RWPE2 (cell line): ENCODE measurements around the gene ARAP3.
A peak's percentile ranks its signal among the peaks of the same experiment; 100 is the strongest.

ENCODE experiments used
- ATAC-seq: fragments of 200-7000 bp; cut with Tn5 transposase; 3 replicates; pipeline ENCODE4 v1.9.1; 2021; ENCODE audit warnings: low read depth
- DNase-seq: peaks from one replicate; pipeline ENCODE4 v3.0.0-alpha.2; 2020; ENCODE audit warnings: low spot score
- H3K27ac ChIP-seq: fragments of 450-650 bp; 2 replicates; pipeline ENCODE4 v1.5.1; 2017; ENCODE audit warnings: mild to moderate bottlenecking; ENCODE audit not compliant: poor library complexity, severe bottlenecking
- H3K27me3 ChIP-seq: fragments of 250-450 bp; sonication (Bioruptor Pico); 2 replicates; pipeline ENCODE4 v1.5.1; 2021; ENCODE audit warnings: mild to moderate bottlenecking, moderate library complexity; ENCODE audit not compliant: insufficient read depth, poor library complexity, severe bottlenecking
- H3K36me3 ChIP-seq: fragments of 250-450 bp; sonication (Bioruptor Pico); 2 replicates; pipeline ENCODE4 v1.5.1; 2020; ENCODE audit warnings: low read depth, mild to moderate bottlenecking, moderate library complexity
- H3K4me1 ChIP-seq: fragments of 250-450 bp; sonication (Bioruptor Pico); 2 replicates; pipeline ENCODE4 v1.5.1; 2021; ENCODE audit warnings: mild to moderate bottlenecking, moderate library complexity; ENCODE audit not compliant: insufficient read depth, poor library complexity, severe bottlenecking
- H3K4me3 ChIP-seq: fragments of 250-450 bp; sonication (Bioruptor Pico); 2 replicates; pipeline ENCODE4 v1.5.1; 2021; ENCODE audit warnings: mild to moderate bottlenecking, moderate library complexity; ENCODE audit not compliant: severe bottlenecking
- H3K9me3 ChIP-seq: fragments of 250-450 bp; sonication (Bioruptor Pico); 2 replicates; pipeline ENCODE4 v1.5.1; 2021; ENCODE audit warnings: mild to moderate bottlenecking, moderate library complexity; ENCODE audit not compliant: severe bottlenecking
- TF ChIP-seq, protein P1 (sequence below): fragments of 450-650 bp; IDR thresholded peaks from one replicate; pipeline ENCODE4 v1.5.1; 2017; ENCODE audit warnings: mild to moderate bottlenecking, moderate library complexity; ENCODE audit not compliant: poor library complexity, severe bottlenecking

The ARAP3 gene

DNA sequence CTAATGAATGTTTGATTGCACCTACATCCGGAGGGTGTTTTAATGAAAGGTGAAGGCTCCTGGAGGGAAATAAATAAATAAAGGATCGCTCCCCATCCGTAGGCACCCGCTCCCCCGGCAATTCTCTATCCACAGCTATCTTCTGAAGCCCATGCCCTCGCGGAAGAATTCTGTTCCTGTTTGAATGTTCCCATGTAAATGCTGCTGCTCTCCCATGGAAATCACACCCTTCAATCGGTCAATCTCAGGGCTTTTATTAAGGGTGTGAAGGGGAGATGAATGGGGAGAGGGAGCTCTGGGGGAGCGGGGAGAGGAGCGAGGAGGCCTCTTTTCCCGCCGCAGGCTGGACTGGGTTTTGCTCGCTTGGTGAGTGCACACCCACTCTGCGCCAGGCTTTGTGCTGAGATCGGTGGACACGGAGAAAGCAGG, 21.1 kb upstream of the ARAP3 start:
- Histone ChIP-seq H3K9me3 (no peaks in the 10 kb centered on the region), H3K4me3 (no peak overlapping the region), H3K36me3 (no peaks in the 10 kb centered on the region), H3K27ac (no peak overlapping the region), H3K4me1 (peaks cover 6% of the 10 kb centered on the region), H3K27me3 (no peaks in the 10 kb centered on the region)
- ATAC-seq: no peak
- TF ChIP-seq, protein P1, sequence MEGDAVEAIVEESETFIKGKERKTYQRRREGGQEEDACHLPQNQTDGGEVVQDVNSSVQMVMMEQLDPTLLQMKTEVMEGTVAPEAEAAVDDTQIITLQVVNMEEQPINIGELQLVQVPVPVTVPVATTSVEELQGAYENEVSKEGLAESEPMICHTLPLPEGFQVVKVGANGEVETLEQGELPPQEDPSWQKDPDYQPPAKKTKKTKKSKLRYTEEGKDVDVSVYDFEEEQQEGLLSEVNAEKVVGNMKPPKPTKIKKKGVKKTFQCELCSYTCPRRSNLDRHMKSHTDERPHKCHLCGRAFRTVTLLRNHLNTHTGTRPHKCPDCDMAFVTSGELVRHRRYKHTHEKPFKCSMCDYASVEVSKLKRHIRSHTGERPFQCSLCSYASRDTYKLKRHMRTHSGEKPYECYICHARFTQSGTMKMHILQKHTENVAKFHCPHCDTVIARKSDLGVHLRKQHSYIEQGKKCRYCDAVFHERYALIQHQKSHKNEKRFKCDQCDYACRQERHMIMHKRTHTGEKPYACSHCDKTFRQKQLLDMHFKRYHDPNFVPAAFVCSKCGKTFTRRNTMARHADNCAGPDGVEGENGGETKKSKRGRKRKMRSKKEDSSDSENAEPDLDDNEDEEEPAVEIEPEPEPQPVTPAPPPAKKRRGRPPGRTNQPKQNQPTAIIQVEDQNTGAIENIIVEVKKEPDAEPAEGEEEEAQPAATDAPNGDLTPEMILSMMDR: no peak
- DNase-seq: no peak

DNA sequence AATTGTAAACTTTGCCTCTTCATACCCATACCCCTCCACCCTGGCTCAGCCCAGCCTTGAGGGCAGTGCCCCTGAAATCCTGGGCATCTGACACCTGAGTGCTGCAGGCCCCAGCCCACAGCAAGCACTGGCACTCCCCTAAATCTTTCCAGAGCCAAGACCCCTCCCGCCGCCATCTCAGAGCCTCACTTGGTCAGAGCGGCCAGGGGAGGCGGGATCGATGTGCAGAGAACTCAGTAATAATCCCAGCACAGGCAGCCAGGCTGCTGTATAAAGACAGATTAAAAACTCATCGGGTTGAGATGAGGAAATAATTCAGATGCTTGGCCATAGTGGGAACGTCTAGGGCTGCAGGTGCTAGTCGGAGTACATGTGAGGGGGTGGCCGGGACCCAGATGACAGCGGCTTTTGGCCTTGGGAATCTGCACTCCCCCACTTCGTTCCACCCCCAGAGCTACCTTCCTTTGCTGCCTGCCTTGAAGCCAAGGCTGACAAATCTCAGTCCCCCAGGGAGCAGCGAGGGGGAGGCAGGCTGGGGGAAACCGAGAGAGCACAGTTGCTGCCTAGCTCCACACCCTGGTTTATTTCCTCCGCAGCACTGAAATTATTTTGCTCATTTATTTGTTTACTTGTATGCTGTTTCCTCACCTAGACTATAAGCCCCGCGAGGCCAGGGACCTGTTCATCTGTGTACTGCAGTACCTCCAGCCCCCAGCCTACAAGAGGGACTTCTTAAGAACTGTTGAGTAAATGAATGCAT, 19.5 kb upstream of the ARAP3 start:
- H3K27ac ChIP-seq: no peak overlapping the region
- no peaks in the 10 kb centered on the region for H3K9me3 ChIP-seq
- H3K27me3 ChIP-seq: no peaks in the 10 kb centered on the region
- H3K36me3 ChIP-seq: no peaks in the 10 kb centered on the region
- ATAC-seq: peak; percentile 16; the same call in 2 of the 3 replicates
- DNase-seq: no peak
- H3K4me1 ChIP-seq: peaks cover 6% of the 10 kb centered on the region
- TF ChIP-seq, protein P1: no peak
- H3K4me3 ChIP-seq: no peak overlapping the region

DNA sequence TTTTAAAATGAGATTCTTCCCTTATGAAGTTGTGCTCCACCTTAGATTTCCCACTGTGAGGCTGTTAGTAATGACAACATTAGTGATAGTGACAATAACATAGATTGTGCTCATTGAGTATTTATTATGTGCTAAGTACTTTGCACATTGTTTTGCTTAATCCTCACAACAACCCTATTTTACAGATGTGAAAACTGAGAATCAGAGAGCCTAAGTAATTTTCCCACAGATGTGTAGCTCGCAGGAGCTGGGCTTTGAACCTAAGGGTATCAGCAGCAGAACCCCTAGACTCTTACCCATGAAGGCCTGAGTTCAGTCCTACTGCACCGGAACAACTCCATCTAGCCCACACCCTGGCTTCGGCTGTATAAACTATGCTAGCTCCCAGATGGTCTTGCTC, 15.6 kb upstream of the ARAP3 start:
- H3K4me3 ChIP-seq: no peak overlapping the region
- ATAC-seq: no peak
- H3K27ac ChIP-seq: no peak overlapping the region
- H3K27me3 ChIP-seq: no peaks in the 10 kb centered on the region
- TF ChIP-seq, protein P1: no peak
- no peaks in the 10 kb centered on the region for H3K36me3 ChIP-seq
- peaks cover 15% of the 10 kb centered on the region for H3K4me1 ChIP-seq
- DNase-seq: no peak
- no peaks in the 10 kb centered on the region for H3K9me3 ChIP-seq

DNA sequence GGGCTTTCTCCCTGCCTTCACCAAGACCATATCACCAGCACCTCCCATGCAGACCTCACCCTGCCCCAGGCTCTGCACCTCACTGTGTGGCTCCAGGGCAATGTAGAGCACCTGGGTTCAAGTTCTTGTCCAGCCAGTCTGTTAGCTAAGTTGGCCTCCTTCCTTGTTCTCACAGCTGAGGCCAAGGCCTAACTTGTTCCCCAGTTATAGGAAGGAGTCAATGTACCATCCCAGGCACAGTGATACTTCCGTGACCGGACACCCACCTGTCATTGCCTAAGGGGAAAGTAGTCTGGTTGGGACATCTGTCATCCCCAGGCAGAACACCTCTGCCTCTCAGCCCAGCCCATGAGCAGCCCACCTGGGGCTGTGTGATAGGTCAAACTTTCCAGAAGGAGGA, 14.4 kb upstream of the ARAP3 start:
- Histone ChIP-seq H3K9me3 (no peaks in the 10 kb centered on the region), H3K27me3 (no peaks in the 10 kb centered on the region), H3K4me3 (no peak overlapping the region), H3K27ac (no peak overlapping the region), H3K36me3 (no peaks in the 10 kb centered on the region), H3K4me1 (peaks cover 10% of the 10 kb centered on the region)
- DNase-seq (no peak), ATAC-seq (no peak)
- TF ChIP-seq, protein P1: no peak

DNA sequence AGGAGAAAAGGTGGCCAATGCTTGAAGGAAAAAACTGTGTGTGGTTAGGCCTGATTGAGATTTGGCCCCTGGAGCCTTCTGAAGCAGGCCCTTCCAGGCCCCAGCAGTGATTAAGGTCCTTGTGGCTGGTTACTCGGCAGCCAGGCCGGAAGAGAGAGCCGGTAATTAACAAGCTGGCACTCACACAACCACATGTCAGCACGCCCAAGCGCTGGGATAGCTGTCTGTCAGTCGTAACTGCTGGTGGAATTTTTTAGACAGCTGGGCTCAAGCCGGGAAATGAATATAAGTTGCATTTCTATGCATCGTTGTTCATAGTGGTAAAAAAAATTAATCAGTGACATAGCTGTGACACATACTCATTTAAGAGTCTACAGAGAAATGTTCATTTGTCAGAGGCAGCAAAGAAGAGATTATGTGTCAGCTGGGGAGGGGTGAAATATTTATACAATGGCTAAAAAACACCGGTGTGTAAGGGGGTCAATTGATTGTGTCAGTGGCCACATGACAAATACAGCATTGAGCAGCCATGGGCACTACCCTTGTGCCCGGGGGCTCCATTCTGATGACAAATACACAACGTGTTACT, 13.7 kb upstream of the ARAP3 start:
- ATAC-seq: peak; percentile 47; the same call in 2 of the 3 replicates
- peak overlapping the region; percentile 13 for H3K27ac ChIP-seq
- DNase-seq: no peak
- no peaks in the 10 kb centered on the region for H3K9me3 ChIP-seq
- TF ChIP-seq, protein P1: no peak
- H3K4me3 ChIP-seq: no peak overlapping the region
- peaks cover 10% of the 10 kb centered on the region for H3K4me1 ChIP-seq
- H3K36me3 ChIP-seq: no peaks in the 10 kb centered on the region
- no peaks in the 10 kb centered on the region for H3K27me3 ChIP-seq
